Airway epithelial cell (primary cell): Measurements from ENCODE around the gene WRAP53. TPM values are rescaled to one million over a fixed set of nuclear protein-coding genes. Genes with fewer than 3 reads are reported as not detected.

Experiments
- total RNA-seq: library from RNA; depleted of rRNA; stranded (reverse); fragments of >200 nt; gene quantifications from 2 replicates; pipeline ENCODE4 v1.2.3, GENCODE V29; 2015

WRAP53 gene
- total RNA-seq: 9.3 and 13.6 TPM in 2 replicates

DNA sequence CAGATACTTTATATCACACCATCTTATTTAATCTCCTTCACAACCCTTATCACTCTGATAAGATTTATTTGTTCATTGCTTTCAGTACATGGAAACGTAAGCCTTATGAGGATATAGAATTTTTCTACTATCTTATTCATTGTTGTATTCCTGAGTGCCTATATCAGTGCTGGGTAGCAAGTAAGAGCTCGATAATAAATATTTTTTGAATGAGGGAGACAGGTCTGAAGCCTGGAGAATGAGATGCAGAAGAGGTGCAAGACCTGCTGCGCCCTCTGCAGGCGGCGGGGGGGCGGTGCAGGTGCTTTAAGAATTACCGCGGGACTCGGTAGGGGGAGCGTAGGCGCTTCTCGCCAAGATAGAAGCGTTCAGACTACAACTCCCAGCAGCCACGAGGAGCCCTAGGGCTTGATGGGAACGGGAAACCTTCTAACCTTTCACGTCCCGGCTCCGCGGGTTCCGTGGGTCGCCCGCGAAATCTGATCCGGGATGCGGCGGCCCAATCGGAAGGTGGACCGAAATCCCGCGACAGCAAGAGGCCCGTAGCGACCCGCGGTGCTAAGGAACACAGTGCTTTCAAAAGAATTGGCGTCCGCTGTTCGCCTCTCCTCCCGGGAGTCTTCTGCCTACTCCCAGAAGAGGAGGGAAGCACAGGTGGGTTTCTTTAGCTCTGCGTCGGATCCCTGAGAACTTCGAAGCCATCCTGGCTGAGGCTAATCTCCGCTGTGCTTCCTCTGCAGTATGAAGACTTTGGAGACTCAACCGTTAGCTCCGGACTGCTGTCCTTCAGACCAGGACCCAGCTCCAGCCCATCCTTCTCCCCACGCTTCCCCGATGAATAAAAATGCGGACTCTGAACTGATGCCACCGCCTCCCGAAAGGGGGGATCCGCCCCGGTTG lies at the start of gene WRAP53:
WRAP53 (plus strand) TSS at position 570 of the 900 bp plus-strand sequence; CDS start at position 742, 172 bp downstream.

DNA sequence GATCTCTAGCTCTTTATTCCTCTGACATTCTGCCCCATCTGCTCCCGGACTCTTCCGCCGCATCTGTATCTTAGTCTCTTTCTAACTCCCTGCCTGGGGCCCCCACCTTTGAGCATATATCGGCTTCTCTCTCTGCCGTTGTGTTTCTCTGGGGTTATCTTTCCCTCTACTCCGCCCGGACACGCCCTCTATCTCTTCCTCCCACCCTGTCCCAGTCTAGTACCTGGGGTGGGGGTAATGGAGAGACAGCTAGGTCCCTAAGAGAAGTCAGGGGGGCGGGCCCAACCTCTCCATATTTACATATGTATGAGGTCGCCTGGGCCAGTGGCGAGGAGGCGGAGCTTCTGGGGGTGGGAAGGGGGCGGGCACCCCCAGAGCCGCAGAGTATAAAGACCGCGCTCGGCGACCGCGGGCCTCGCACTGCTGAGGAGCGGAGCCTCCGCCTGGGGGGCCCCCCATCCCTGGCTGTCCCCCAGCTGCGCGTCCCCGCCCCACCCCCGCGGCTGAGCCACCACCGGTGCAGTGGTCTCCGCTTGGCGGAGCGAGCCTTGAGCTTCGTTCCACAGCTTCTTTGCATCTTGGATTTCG lies 37.7 kb upstream of the WRAP53 start, which contains the start of gene ATP1B2:
ATP1B2 (plus strand) TSS at position 418 of the 588 bp plus-strand sequence. CDS start 593 bp downstream, outside the sequence.

DNA sequence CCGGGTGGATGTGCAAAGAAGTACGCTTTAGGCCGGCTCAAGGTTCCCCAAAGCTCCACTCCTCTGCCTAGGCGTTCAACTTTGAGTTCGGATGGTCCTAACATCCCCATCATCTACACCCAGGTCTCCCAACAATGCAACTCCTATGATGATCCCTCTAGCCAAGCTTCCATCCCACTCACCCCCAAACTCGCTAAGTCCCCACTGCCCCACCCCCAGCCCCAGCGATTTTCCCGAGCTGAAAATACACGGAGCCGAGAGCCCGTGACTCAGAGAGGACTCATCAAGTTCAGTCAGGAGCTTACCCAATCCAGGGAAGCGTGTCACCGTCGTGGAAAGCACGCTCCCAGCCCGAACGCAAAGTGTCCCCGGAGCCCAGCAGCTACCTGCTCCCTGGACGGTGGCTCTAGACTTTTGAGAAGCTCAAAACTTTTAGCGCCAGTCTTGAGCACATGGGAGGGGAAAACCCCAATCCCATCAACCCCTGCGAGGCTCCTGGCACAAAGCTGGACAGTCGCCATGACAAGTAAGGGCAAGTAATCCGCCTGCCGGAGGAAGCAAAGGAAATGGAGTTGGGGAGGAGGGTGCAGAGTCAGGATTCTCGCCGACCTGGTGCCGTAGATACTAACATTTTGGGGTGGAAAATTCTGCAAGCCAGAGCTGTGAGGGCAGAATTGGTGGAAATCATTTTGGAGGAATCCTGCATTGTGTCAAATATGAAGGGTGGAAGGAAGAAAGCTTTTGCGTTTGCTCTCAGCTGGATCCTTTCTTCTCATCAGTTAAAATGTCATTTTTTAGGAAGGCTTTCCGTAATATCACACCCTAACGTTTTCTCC lies 987 bp upstream of the WRAP53 start, which contains the start of gene TP53:
TP53 (minus strand) TSS at position 419 of the 836 bp plus-strand sequence. CDS start 10,896 bp downstream, outside the sequence.

DNA sequence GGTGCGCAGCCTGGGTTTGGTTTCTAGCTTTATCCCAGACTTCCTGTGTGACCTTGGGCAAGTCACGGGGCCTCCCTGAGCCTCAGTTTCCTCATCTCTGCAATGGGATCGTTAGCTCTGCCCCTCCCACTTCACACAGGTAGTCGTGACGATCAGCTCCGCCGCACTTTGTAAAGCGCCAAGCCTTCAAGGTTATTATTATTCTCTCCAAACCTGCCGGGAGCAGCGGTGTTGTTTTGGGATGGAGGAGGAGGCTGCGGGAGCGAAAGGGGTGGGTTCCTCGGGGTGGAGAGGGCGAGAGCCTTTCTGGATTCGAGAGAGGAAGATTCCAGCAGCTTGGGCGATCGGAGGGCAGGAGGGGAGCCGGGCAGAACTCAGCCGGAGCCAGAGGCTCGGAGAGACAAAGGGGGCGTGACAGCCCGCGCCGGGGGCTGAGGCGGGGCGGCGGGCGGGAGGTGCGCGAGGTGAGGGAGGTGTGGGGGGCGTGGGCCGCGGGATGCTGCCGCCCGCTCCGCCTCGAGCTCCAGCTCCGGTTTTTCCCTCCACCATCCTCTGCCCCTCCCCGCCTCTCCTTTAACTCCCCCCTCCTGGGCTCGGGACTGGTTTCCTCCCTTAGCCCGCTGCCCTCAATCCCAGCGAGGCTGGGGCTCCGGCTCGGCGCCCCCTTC lies 16.5 kb downstream of the WRAP53 start, which contains the start of gene EFNB3:
EFNB3 (plus strand) TSS at position 602 of the 668 bp plus-strand sequence. CDS start 397 bp downstream, outside the sequence.

DNA sequence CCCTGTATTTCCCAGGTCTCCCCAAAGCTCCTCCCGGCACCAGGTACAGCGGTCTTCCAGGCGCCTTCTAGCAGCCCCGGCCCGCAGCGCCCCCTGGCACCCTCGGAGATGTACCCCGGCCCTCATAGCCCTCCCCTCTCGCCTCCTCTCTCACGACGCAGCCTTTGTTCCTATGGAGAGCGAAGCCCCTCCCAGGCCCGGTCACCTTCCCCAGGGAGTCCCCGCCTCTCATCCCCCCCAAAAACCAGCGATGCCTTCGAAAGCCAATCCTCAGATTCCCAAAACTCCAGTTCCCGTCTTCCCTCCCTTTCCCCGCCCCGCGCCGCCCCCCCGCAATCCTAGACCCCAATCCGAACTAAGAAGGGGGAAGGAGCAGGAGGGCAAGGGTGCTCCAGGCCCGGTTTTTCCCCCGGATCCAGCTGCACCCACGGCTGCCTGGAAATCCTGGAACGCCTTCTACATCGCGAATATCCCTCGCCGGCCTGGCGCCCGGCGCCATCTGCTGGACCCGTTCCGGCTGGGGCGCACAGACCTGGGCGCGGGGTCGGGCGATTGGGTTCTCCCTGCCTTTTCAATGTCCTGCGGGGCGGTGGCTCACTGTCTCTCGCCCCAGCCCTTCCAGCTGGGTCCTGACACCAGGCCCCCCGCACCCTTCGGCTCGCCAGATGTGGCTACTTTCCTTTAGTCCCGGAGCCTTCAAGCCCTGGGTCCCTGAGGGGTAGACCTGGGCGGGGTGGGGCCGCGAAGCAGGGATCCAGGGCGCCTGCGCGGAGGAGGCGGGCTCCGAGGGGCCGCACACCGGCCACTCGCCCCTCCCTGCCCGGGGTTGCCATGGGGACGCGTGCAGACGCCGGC lies 28.9 kb downstream of the WRAP53 start, which contains the start of gene DNAH2:
DNAH2 (plus strand) TSS at position 844 of the 855 bp plus-strand sequence. CDS start 1,991 bp downstream, outside the sequence.

Other genes starting within 250 kb of the WRAP53 start
- gene FGF11, start 249.0 kb upstream of the WRAP53 start, total RNA-seq: 18.3 and 32.1 TPM in 2 replicates
- 10.9 and 11.0 TPM in 2 replicates for gene CHRNB1, start 243.4 kb upstream of the WRAP53 start, total RNA-seq
- gene ZBTB4, start 208.8 kb upstream of the WRAP53 start, total RNA-seq: 29.5 and 46.1 TPM in 2 replicates
- gene SLC35G6, start 207.0 kb upstream of the WRAP53 start, total RNA-seq: not detected in 2 replicates
- 62.4 and 64.9 TPM in 2 replicates for gene POLR2A, start 204.1 kb upstream of the WRAP53 start, total RNA-seq
- 4.2 and 10.8 TPM in 2 replicates for gene TNFSF12, start 139.4 kb upstream of the WRAP53 start, total RNA-seq
- gene TNFSF13, start 129.7 kb upstream of the WRAP53 start, total RNA-seq: 4.4 and 5.1 TPM in 2 replicates
- gene SENP3, start 126.6 kb upstream of the WRAP53 start, total RNA-seq: 44.8 and 62.7 TPM in 2 replicates
- 14.8 and 21.2 TPM in 2 replicates for gene CD68, start 108.8 kb upstream of the WRAP53 start, total RNA-seq
- gene MPDU1, start 104.6 kb upstream of the WRAP53 start, total RNA-seq: 147 and 153 TPM in 2 replicates
- gene SOX15, start 98.4 kb upstream of the WRAP53 start, total RNA-seq: 162 and 173 TPM in 2 replicates
- gene FXR2, start 73.6 kb upstream of the WRAP53 start, total RNA-seq: 39.4 and 49.4 TPM in 2 replicates
- gene SAT2, start 60.7 kb upstream of the WRAP53 start, total RNA-seq: 25.9 and 36.9 TPM in 2 replicates
- 0.28 and 0.51 TPM in 2 replicates for gene SHBG, start 58.3 kb upstream of the WRAP53 start, total RNA-seq
- not detected in 2 replicates for gene ATP1B2, start 37.6 kb upstream of the WRAP53 start, total RNA-seq
- 47.3 and 58.3 TPM in 2 replicates for gene TP53, start 987 bp upstream of the WRAP53 start, total RNA-seq
- 2.0 and 2.6 TPM in 2 replicates for gene EFNB3, start 16.7 kb downstream of the WRAP53 start, total RNA-seq
- 0.21 and 0.33 TPM in 2 replicates for gene DNAH2, start 29.3 kb downstream of the WRAP53 start, total RNA-seq
- gene KDM6B, start 145.7 kb downstream of the WRAP53 start, total RNA-seq: 7.7 and 8.0 TPM in 2 replicates
- 0.63 TPM in 1 of 2 replicates, not detected in the other for gene TMEM88, start 166.6 kb downstream of the WRAP53 start, total RNA-seq
- gene NAA38, start 169.1 kb downstream of the WRAP53 start, total RNA-seq: 72.6 and 78.8 TPM in 2 replicates
- gene CYB5D1, start 169.5 kb downstream of the WRAP53 start, total RNA-seq: 6.5 and 7.0 TPM in 2 replicates
- 67.2 and 79.1 TPM in 2 replicates for gene CHD3, start 200.3 kb downstream of the WRAP53 start, total RNA-seq
- 1.9 and 4.2 TPM in 2 replicates for gene RNF227, start 227.8 kb downstream of the WRAP53 start, total RNA-seq
- gene KCNAB3, start 241.4 kb downstream of the WRAP53 start, total RNA-seq: 0.21 and 0.33 TPM in 2 replicates
- gene TRAPPC1, start 243.5 kb downstream of the WRAP53 start, total RNA-seq: 88.2 and 93.5 TPM in 2 replicates
- gene CNTROB, start 243.7 kb downstream of the WRAP53 start, total RNA-seq: 17.9 and 20.2 TPM in 2 replicates